HG03066 (cell line): Measurements from ENCODE around the gene KIF23.
A peak's percentile ranks its signal among the peaks of the same experiment; 100 is the strongest.
"Not testable (repeated sequence)": the region's sequence is repeated elsewhere in the genome, so short reads cannot be mapped to it uniquely, and the experiment has no call there.

Experiments
- ATAC-seq: cut with Tn5 transposase; IDR thresholded peaks from one replicate; pipeline ENCODE4 v1.9.1; 2021; ENCODE audit warnings: low read depth; ENCODE audit not compliant: unreplicated experiment

KIF23 gene

DNA sequence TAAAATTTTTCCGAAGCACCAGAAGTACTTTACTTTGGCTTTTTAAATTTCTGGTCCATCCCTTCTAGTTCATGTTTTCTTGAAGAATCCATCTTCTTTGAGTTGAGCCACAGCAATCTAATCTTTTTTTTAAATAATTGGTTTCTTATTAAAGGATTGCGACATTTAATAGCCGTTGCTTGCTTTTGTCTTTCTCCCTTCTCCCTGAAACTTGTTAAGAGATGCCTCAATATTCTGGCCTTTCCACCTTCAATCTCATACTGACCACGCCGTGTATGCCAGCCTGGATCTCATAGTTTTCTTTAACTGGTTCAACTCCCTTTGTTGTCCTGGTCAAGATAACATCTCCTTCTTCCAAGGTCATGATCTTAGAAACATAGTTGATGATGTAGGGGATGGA, 20.1 kb downstream of the KIF23 start:
- no peak for ATAC-seq

DNA sequence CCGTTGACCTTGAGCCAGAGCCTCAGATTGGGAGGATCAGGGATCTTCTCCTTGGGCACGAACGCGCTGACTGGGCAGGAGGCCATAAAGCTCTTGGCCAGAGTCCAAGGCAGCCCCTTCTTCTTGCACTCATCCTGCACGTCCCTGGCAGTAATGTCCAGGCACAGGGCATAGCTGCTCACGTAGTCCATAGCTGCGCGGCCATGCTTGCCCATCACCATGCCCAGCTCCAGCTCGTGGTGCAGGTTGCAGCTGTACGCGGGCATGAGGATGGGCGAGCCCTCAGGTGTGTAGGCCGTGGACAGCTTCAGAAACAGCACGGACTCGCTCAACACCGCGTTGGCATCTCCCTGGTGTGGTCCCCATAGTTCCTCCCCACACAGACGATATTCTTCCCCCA, 20.5 kb downstream of the KIF23 start:
- ATAC-seq: no peak

DNA sequence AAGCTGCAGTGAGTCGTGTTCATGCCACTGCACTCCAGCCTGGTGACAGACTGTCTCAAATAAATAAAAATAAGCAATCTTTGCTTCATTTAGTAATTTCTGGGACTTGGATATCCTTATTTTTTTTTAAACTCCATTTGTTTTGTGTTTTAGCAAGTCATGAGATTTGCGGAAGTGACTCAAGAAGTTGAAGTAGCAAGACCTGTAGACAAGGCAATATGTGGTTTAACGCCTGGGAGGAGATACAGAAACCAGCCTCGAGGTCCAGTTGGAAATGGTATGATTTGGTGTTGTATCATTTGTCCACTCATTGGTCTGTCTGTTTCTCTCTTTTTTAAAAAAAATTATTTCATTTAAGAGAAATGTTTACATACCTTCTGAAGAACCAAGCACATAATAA, 21.8 kb downstream of the KIF23 start:
- no peak for ATAC-seq

DNA sequence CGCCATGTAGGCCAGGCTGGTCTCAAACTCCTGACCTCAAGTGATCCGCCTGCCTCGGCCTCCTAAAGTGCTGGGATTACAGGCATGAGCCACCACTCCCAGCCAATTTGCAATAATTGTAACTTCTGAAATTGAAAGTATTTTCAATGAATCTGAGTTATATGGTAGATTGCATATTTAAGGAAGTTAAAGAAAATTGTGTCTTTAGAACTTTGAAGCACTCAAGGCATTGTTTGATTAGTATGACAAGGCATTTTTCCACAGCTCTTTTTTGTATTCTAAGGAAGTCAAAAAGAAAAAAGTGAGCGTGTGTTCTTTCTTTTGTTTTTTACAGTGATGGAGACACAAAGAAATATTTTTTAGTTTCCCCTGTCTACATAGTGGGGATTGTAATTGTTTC, 22.8 kb downstream of the KIF23 start:
- ATAC-seq: no peak

DNA sequence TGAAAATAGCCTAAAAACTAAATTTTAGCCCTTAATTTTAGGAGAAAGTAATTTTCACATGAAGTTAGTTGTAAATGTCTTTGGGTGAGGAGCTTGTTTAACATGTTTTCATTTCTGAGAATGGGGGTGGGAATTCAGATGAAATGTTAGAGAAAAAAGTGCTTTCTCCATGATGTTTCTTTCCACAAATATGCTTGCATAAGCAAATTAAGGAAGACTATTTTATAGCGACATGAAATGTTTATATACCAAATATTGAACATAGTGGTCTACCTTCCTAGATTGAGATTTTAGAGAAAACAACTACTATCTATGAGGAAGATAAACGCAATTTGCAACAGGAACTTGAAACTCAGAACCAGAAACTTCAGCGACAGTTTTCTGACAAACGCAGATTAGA, 25.5 kb downstream of the KIF23 start:
- no peak for ATAC-seq

DNA sequence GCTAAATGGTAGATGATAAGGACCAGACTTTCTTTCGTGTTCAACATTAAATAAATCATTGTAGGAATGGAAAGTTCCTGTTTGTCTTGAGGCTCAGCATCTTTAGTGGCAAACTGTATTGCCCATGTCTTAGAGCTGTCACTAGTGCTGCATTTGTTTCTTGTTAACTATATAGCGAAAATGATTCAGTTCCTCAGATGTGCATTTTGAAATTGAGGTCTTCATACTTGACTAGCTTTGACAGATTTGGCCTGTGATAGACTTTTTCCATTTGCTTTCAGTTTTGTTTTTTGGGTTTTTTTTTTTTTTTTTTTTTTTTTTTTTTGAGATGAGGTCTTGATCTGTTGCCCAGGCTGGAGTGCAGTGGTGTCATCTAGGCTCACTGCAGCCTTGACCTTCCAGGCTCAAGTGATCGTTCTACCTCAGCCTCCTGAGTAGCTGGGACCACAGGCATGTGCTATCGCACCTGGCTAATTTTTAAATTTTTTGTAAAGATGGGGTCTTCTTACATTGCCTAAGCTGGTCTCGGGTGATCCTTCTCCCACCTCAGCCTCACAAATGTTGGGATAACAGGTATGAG, 29.0 kb downstream of the KIF23 start:
- no peak for ATAC-seq

DNA sequence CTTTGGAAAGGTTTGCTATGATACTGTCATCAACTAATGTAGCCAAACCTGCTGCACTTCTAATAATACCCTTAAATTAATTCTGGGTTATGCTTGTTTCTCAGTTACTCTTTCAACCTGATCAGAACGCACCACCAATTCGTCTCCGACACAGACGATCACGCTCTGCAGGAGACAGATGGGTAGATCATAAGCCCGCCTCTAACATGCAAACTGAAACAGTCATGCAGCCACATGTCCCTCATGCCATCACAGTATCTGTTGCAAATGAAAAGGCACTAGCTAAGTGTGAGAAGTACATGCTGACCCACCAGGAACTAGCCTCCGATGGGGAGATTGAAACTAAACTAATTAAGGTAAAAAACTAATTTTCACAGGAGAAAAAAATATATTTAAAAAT, 30.5 kb downstream of the KIF23 start:
- ATAC-seq: no peak

DNA sequence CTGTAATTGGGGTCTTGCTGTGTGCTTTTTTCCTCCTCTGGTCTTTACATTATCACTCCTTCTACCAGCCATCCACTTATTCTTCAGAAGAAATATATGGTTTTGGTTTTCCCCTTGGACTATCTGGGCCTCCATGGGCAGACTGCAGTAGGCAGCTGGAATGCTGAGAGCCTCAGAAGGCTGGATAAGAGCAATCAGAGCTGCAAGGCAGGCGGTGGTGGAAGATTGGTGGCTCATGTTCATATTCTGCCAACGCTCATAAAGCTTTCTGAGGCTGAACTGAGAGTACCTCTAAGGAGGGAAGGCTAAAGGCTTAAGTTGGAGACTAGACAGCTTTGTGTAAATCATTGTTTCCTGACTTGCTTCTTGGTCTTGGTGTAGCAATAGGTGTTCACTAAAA, 32.8 kb downstream of the KIF23 start:
- ATAC-seq: no peak

DNA sequence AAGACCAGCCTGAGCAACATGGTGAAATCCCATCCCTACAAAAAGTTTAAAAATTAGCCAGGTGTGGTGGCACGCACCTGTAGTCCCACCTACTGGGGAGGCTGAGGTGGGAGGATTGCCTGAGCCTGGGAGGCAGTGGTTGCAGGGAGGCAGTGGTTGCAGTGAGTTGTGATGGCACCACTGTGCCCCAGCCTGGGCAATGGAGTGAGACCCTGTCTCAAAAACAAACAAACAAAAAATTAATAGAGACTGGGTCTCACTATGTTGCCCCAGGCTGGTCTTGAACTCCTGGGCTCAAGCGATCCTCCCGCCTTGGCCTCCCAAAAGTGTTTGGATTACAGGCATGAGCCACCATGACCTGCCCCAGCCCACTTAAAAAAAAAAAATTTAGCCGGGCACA, 36.1 kb downstream of the KIF23 start:
- not testable (repeated sequence) for ATAC-seq

DNA sequence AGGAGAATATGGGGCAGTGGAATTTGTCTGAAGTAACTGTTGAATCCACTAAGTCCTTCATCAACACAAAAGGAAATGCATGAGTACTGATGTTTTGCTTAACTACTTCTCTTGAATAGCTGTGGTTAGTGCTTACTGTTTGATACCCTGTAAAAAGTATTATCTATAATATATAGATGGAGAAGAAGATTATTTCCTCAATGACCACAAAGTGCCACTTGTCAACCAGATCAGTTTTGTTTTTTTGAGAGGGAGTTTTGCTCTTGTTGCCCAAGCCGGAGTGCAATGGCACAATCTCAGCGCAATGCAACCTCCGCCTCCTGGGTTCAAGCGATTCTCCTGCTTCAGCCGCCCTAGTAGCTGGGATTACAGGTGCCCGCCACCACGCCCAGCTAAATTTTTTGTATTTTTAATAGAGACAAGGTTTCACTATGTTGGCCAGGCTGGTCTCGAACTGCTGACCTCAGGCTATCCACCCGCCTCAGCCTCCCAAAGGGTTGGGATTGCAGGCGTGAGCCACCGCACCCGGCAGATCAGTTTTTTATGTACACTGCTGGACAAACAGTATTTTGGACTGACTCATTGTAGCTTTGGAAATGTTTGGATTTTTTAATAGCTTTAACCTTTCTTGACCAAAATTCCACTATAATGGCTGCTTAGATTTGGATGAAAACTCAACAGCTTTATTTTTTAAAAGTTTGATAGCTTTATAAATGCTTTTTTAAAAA, 37.0 kb downstream of the KIF23 start:
- no peak for ATAC-seq

DNA sequence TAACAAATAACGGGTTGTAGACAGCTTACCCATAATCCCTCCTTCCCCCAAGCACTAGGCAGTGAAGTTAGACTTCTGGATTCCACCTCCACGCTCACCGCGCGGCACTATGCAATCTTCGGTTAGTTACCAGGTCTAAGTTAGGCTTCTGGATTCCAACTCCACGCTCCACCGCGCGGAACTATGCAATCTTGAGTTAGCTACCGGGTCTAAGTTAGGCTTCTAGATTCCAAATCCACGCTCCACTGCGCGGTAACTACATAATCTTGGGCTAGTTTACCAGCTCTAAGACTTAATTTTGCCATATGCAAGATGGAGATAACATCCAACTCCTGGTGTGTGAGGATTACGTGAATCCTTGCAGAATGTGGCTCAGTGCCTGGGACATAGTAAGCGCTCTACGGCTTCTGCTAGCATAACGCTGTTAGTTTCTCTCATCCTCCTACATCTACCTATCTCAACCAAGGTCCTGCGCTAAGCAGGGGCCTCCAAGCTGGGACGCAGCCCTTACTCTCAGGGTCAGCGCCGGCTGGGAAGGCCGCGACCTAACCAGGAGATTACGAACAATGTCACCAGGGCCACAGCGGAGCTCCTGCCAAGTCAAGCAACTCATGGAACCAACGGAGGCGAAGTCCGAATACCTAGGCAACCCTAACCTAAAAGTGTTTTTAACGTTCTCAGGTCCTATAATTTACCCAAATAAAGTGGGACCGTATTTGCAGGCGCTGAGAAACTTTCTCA, 38.0 kb downstream of the KIF23 start:
- peak; percentile 36 for ATAC-seq

DNA sequence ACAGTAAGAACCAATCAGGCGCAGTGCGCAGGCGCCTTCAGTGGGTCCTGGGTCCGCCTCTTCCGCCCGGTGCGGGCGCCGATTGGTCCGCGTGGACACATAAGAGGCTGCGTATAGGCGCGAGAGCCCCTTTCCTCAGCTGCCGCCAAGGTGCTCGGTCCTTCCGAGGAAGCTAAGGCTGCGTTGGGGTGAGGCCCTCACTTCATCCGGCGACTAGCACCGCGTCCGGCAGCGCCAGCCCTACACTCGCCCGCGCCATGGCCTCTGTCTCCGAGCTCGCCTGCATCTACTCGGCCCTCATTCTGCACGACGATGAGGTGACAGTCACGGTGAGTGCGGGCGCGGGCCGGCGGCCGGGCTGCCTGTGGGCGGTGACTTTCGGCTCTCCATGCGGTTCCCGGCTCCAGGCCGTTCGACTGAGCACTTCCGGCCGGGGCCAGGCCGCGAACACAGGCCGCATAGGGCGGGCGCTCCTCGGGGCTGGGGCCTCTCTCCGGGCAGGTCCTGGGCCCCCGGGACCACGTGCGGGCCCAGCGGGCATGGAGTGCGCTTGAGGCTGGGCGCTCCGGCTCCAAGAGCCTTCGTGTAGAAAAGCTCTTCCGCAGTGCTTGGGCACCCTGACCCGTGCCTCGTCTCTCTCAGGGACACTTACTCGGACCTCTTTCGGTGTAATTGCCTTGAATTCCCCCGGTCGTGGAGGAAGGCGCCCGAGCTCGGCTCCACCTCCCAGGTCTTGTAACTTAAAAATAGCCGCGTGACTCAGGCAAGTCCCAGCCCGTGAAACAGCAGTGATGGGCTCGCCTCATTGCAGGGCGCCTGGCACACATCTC, 38.8 kb downstream of the KIF23 start, which contains the start of gene RPLP1:
Gene RPLP1 (plus strand): TSS at position 127 of the 830 bp plus-strand sequence. CDS start 131 bp downstream, at position 258.
- ATAC-seq: peak; percentile 79

DNA sequence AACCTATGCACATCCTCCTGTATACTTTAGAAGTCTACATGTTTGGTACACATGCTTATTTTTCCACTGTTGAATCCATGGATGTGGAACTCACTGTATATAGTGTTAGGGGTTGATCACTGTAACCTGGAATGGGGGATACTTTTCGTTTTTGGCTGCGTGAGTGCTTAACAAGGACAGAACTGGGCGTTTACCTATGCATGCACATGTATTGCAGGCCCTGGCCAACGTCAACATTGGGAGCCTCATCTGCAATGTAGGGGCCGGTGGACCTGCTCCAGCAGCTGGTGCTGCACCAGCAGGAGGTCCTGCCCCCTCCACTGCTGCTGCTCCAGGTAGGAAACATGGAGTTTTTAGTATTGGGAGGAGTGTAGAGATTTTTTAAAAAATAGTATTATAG, 40.8 kb downstream of the KIF23 start:
- ATAC-seq: no peak

DNA sequence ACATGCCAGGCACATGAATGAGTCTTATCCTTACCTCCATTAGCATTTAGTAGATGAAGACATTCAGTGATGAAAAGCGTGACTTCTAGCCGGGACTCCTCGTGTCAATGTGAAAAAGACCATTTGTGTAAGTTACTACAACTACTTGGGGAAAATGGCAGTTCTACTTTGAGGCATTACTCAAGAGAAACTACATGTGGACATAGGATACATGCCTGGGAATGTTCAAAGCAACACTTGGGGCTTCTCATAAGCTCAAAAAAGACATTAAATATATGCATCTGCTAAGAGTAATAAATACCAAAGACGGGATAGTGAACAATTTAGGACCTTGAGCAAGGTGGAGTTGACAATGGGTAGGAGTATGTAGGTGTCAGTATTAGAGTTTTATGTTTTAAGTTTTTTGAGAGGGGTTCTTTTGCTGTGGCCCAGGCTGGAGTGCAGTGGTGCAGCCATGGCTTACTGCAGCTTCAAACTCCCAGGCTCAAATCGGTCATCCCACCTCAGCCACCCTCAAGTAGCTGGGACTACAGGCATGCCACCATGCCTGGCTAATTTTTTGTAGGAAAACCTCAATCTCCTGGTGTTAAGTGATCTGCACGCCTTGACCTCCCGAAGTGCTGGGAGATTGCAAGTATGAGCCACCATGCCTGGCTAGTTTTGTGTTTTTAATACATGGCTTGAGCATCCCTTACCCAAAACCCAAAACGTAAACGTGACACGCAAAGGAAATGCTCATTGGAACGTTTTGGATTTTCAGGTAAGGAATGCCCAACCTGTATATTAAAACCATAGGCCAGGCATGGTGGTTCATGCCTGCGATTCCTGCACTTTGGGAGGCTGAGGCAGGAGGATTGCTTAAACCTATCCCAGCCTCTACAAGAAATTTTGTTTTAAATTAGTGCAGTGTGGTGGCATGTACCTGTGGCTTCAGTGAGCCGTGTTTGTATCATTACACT, 42.3 kb downstream of the KIF23 start:
- ATAC-seq: no peak

DNA sequence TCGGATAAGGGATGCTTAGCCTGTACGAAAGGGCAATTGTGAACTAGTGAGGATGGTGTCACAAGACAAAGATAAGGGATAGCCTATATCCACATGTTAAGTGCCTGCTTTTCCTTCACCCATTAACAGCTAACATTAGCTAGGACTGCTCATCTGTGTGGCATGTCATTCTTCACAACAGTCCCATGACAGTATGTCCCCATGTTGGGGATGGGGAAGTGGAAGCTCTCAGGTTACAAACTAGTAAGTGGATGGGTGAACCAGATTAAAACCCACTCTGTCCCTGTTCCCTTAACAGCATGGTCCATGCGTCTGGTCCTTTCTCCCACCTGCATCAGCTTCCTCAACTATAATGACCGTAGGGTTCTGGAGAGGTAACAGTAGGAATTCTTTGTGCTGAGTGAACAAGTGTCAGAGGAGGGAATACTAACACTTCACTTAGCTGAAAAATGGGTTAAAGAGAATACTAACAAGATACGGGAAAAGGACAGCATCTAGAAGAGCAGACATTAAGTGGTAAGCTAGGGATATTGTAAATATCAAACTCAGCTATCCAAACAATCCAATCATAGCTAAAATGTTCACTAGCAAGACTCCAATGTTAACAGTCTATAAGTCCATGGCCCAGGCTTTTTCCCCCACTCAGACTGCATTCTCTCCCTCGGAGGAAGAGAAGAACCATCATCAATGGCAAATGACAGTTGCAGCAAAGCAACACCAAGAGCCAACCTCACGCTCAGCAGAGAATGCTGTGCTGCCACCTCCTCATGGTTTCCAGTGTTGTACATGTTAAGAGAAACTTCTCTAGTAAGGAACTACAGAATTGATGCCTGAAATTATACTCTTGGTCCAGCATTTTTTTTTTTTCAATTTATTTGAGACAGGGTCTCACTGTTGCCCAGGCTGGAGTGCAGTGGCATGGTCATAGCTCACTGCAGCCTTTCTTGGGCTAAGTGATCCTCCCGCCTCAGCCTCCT, 43.4 kb downstream of the KIF23 start:
- ATAC-seq: no peak

DNA sequence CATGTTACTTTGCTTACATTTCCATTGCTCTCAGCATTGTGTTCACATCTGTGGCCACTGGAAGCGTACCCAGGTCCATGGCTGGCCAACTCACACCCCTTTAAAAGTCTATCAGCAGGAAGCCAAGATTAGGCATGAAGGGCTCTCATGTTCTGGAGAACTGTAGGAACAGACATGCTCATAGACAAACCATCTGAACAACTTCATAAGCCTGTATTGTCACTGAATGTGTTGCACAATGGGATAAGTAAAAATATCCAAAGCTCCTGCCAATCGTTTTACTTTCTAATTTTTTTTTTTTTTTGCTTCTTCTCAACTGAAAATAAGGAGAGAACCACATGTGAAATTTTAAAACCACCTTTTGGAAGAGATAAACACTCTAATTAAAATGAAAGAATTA, 44.9 kb downstream of the KIF23 start:
- ATAC-seq: no peak

DNA sequence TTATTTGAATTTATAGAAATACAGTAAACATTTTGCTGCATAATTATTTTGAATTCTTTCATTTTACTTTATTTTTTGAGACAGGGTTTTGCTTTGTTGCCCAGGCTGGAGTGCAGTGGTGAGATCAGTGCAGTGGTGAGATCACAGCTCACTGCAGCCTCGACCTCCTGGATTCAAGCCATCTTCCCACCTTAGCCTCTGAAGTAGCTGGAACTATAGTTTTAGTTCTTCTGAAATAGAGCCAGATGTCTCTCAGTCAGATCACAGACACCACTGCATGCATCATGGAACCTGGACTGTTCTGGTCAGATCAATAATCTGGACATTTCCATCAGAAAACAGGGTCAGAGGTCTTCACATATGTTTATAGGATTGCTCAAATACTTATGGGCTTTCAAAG, 46.3 kb downstream of the KIF23 start:
- ATAC-seq: no peak

DNA sequence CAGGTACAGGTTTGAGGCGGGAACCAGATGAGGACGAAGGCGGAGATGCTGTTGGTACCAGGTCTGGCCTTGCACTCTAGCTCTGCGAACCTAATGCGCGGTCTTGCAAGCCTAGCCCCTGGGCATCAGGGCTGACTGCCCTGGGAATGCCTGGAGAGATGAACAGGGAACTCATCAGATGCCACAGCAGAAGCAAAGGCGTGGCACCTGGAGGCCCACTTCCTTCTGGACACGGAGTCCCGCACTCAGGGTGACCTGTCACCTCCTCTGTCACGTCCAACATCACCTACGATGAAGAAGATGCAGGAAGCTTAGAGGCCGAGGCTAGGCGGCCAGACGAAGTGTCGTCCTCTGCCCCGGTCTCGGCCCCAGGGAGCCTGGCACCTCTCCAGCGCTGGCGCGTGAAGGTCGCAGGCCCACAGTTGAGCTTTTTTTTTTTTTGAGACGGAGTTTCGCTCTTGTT, 47.9 kb downstream of the KIF23 start:
- peak; percentile 13 for ATAC-seq
